ENCODE measurements around the gene LRP4. TPM values are rescaled to one million over a fixed set of nuclear protein-coding genes. Genes with fewer than 3 reads are reported as not detected.
A peak's percentile ranks its signal among the peaks of the same experiment; 100 is the strongest.

LRP4 gene
- total and polyA plus RNA-seq, 2 of the 13 experiments (the other 11 are each of a cell fraction or from before 2014, with no cell fraction given): 4.7 to 13.3 TPM

DNA sequence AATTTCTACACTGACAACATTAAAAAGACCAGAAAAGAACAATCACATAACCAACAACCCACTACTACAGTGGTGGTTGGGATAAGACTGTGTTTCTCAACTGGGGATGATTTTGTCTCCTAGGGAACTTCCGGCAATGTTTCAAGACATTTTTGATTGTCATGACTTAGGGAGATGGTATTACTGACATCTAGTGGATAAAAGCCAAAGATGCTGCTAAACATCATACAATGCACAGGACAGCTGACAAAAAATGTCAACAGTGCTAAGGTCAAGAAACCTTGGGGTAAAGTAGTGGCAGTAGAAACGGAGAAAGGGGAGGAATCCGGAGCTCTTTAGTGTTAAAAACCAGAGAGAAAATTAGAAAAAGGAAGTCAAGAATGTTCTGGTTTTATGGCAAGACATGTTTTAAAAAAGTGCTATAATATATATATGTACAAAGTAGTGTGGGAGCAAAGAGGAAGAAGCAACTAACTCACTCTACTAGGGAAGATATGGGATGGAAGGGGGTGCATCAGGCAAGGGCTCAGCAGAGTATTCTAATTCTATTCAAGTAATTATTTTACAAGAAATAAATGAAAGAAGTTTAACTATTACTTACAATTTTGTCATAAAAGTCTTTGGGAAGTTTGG, 109.4 kb downstream of the LRP4 start (continued):
- TF ChIP-seq ZNF317 (CRISPR knock-in tag; IDR thresholded peaks at IDR 0.05) (peak; percentile 97), SAP130 (CRISPR knock-in tag; IDR thresholded peaks at IDR 0.05; ENCODE audit: low read depth) (peak; percentile 46; the same call in 1 of the 2 replicates), YY1 (IDR thresholded peaks at IDR 0.05; ENCODE audit: insufficient read depth, insufficient replicate concordance, low read depth, low read length) (no peak), SMC3 (IDR thresholded peaks at IDR 0.05; ENCODE audit: low read length) (0 out of 2 replicates have a peak, but pooled peaks have one; percentile 5), NFKBIZ (CRISPR knock-in tag; IDR thresholded peaks at IDR 0.05) (no peak), IRF2 (CRISPR knock-in tag; IDR thresholded peaks at IDR 0.05) (no peak), FOXA3 (CRISPR knock-in tag; IDR thresholded peaks at IDR 0.05) (0 out of 2 replicates have a peak, but pooled peaks have one; percentile 8), ZNF124 (CRISPR knock-in tag; IDR thresholded peaks at IDR 0.05) (no peak), ZZZ3 (CRISPR knock-in tag; IDR thresholded peaks at IDR 0.05; ENCODE audit: borderline replicate concordance) (no peak)
- TF ChIP-seq, protein P1, sequence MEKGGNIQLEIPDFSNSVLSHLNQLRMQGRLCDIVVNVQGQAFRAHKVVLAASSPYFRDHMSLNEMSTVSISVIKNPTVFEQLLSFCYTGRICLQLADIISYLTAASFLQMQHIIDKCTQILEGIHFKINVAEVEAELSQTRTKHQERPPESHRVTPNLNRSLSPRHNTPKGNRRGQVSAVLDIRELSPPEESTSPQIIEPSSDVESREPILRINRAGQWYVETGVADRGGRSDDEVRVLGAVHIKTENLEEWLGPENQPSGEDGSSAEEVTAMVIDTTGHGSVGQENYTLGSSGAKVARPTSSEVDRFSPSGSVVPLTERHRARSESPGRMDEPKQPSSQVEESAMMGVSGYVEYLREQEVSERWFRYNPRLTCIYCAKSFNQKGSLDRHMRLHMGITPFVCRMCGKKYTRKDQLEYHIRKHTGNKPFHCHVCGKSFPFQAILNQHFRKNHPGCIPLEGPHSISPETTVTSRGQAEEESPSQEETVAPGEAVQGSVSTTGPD (CRISPR knock-in tag; IDR thresholded peaks at IDR 0.05): no peak
- TF ChIP-seq, protein P2, sequence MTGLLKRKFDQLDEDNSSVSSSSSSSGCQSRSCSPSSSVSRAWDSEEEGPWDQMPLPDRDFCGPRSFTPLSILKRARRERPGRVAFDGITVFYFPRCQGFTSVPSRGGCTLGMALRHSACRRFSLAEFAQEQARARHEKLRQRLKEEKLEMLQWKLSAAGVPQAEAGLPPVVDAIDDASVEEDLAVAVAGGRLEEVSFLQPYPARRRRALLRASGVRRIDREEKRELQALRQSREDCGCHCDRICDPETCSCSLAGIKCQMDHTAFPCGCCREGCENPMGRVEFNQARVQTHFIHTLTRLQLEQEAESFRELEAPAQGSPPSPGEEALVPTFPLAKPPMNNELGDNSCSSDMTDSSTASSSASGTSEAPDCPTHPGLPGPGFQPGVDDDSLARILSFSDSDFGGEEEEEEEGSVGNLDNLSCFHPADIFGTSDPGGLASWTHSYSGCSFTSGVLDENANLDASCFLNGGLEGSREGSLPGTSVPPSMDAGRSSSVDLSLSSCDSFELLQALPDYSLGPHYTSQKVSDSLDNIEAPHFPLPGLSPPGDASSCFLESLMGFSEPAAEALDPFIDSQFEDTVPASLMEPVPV (CRISPR knock-in tag; IDR thresholded peaks at IDR 0.05): no peak

Other genes starting within 250 kb of the LRP4 start
- 18.6 and 22.4 TPM in 2 replicates for gene ARHGAP1, start 217.9 kb downstream of the LRP4 start, total RNA-seq (2016; rRNA removed; fragmentation: Illumina TruSeq; extraction: Trizol)
- gene ARHGAP1, start 217.9 kb downstream of the LRP4 start, polyA plus RNA-seq (2011; rRNA removed): 30.3 and 30.7 TPM in 2 replicates
- gene ZNF408, start 217.5 kb downstream of the LRP4 start, total RNA-seq (2016; rRNA removed; fragmentation: Illumina TruSeq; extraction: Trizol): 8.3 and 12.5 TPM in 2 replicates
- gene ZNF408, start 217.5 kb downstream of the LRP4 start, polyA plus RNA-seq (2011; rRNA removed): 11.2 and 15.6 TPM in 2 replicates
- 110 and 330 TPM in 2 replicates for gene F2, start 199.3 kb downstream of the LRP4 start, total RNA-seq (2016; rRNA removed; fragmentation: Illumina TruSeq; extraction: Trizol)
- 801 and 1,074 TPM in 2 replicates for gene F2, start 199.3 kb downstream of the LRP4 start, polyA plus RNA-seq (2011; rRNA removed)
- gene CKAP5, start 72.3 kb downstream of the LRP4 start, total RNA-seq (2016; rRNA removed; fragmentation: Illumina TruSeq; extraction: Trizol): 103 and 220 TPM in 2 replicates
- 62.2 and 79.2 TPM in 2 replicates for gene CKAP5, start 72.3 kb downstream of the LRP4 start, polyA plus RNA-seq (2011; rRNA removed)
- 14.6 and 15.7 TPM in 2 replicates for gene CSTPP1, start 18.2 kb upstream of the LRP4 start, total RNA-seq (2016; rRNA removed; fragmentation: Illumina TruSeq; extraction: Trizol)
- 10.7 and 12.3 TPM in 2 replicates for gene CSTPP1, start 18.2 kb upstream of the LRP4 start, polyA plus RNA-seq (2011; rRNA removed)

Measured in HepG2 (cell line).